Measurements from ENCODE around the gene ZNF554.

Gene ZNF554

GRCh38 chr19:2847507-2847906 lies 27.8 kb downstream of the ZNF554 start:
- DNase-seq (ENCODE audit: low read depth): no peak
- TF ChIP-seq CTCF (IDR thresholded peaks at IDR 0.05; ENCODE audit: low read length, missing control alignments): no peak
- H3K4me3 ChIP-seq (replicated peaks; ENCODE audit: low read depth, low read length): no peak overlapping the region

GRCh38 chr19:2848616-2849015 lies 28.9 kb downstream of the ZNF554 start:
- no peak for TF ChIP-seq CTCF (IDR thresholded peaks at IDR 0.05; ENCODE audit: low read length, missing control alignments)
- no peak for DNase-seq (ENCODE audit: low read depth)
- no peak overlapping the region for H3K4me3 ChIP-seq (replicated peaks; ENCODE audit: low read depth, low read length)

GRCh38 chr19:2850256-2850925 lies 30.7 kb downstream of the ZNF554 start:
- no peak for DNase-seq (ENCODE audit: low read depth)
- TF ChIP-seq CTCF (IDR thresholded peaks at IDR 0.05; ENCODE audit: low read length, missing control alignments): no peak
- H3K4me3 ChIP-seq (replicated peaks; ENCODE audit: low read depth, low read length): no peak overlapping the region

GRCh38 chr19:2852598-2852997 lies 32.9 kb downstream of the ZNF554 start:
- no peak for DNase-seq (ENCODE audit: low read depth)
- no peak for TF ChIP-seq CTCF (IDR thresholded peaks at IDR 0.05; ENCODE audit: low read length, missing control alignments)
- H3K4me3 ChIP-seq (replicated peaks; ENCODE audit: low read depth, low read length): no peak overlapping the region

GRCh38 chr19:2853015-2853606 lies 33.4 kb downstream of the ZNF554 start:
- no peak for TF ChIP-seq CTCF (IDR thresholded peaks at IDR 0.05; ENCODE audit: low read length, missing control alignments)
- DNase-seq (ENCODE audit: low read depth): no peak
- no peak overlapping the region for H3K4me3 ChIP-seq (replicated peaks; ENCODE audit: low read depth, low read length)

GRCh38 chr19:2854849-2855248 lies 35.2 kb downstream of the ZNF554 start:
- no peak for TF ChIP-seq CTCF (IDR thresholded peaks at IDR 0.05; ENCODE audit: low read length, missing control alignments)
- no peak overlapping the region for H3K4me3 ChIP-seq (replicated peaks; ENCODE audit: low read depth, low read length)
- DNase-seq (ENCODE audit: low read depth): no peak

Data from fibroblast of pulmonary artery (primary cell).